Measurements from ENCODE around the gene PADI1.

- TF ChIP-seq, protein P1, sequence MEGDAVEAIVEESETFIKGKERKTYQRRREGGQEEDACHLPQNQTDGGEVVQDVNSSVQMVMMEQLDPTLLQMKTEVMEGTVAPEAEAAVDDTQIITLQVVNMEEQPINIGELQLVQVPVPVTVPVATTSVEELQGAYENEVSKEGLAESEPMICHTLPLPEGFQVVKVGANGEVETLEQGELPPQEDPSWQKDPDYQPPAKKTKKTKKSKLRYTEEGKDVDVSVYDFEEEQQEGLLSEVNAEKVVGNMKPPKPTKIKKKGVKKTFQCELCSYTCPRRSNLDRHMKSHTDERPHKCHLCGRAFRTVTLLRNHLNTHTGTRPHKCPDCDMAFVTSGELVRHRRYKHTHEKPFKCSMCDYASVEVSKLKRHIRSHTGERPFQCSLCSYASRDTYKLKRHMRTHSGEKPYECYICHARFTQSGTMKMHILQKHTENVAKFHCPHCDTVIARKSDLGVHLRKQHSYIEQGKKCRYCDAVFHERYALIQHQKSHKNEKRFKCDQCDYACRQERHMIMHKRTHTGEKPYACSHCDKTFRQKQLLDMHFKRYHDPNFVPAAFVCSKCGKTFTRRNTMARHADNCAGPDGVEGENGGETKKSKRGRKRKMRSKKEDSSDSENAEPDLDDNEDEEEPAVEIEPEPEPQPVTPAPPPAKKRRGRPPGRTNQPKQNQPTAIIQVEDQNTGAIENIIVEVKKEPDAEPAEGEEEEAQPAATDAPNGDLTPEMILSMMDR (IDR thresholded peaks at IDR 0.05), result no peak
- TF ChIP-seq POLR2A (IDR thresholded peaks at IDR 0.05), result no peak
Measured at GRCh38 chr1:17289721-17290120, 84.8 kb downstream of the PADI1 start.
